SK-MEL-5 (cell line): Measurements from ENCODE around the gene NDRG3. TPM values are rescaled to one million over a fixed set of nuclear protein-coding genes. Genes with fewer than 3 reads are reported as not detected.
"Not testable (repeated sequence)": the region's sequence is repeated elsewhere in the genome, so short reads cannot be mapped to it uniquely, and the experiment has no call there.

Experiments
- DNase-seq: peaks from one replicate; pipeline ENCODE4 v3.0.0-alpha.2; 2016; ENCODE audit warnings: low read depth, low spot score
- in situ Hi-C: cut with HindIII; loops from 2 replicates; pipeline ENCODE4 v1.10.0; 2016; ENCODE audit warnings: low sequenced_read_pairs, high pct_unique_total_duplicates, low pct_unique_long_range_greater_than_20kb
- total RNA-seq: library from RNA; depleted of rRNA; stranded (reverse); fragments of >200 nt; shearing (Covaris generic); gene quantifications from 2 replicates; pipeline ENCODE4 v1.2.3, GENCODE V29; 2014

Gene NDRG3
- total RNA-seq, 1 experiment from 2014 or later: 19.7 TPM

- in situ Hi-C loops: no loop called here
- no peak for DNase-seq
Measured at GRCh38 chr20:36670665-36671357, 75.1 kb downstream of the NDRG3 start.

- DNase-seq: peak; percentile 44
- in situ Hi-C loops: no loop called here
Measured at GRCh38 chr20:36666181-36666740, 79.6 kb downstream of the NDRG3 start.

GRCh38 chr20:36663031-36663430 is 82.9 kb downstream of the NDRG3 start:
- in situ Hi-C loops: no loop called here
- DNase-seq: no peak

- in situ Hi-C loops: no loop called here
- DNase-seq: no peak
Measured at GRCh38 chr20:36658300-36658699, 87.6 kb downstream of the NDRG3 start.

DNA sequence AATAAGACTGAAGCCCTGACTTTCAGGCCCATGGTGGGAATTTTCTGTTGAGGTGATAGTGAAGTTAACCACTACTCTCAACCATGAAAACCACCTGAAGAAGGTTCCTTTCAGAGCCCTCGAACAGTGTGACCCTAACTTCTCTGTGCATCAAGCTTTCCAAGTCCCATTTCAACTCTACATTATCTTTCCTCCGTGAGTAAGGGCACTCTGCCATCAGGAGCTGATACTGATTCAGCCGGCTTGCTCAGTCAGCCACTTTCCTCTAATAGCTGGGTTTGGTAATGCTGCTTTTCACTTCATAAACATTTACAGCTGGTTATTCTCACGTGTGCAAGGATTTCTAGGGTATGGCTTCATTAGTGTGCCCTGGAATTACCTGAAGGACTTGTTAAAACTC is 89.2 kb downstream of the NDRG3 start:
- DNase-seq: no peak
- in situ Hi-C loops: no loop called here

GRCh38 chr20:36655004-36655403 is 90.9 kb downstream of the NDRG3 start:
- in situ Hi-C loops: no loop called here
- no peak for DNase-seq

DNA sequence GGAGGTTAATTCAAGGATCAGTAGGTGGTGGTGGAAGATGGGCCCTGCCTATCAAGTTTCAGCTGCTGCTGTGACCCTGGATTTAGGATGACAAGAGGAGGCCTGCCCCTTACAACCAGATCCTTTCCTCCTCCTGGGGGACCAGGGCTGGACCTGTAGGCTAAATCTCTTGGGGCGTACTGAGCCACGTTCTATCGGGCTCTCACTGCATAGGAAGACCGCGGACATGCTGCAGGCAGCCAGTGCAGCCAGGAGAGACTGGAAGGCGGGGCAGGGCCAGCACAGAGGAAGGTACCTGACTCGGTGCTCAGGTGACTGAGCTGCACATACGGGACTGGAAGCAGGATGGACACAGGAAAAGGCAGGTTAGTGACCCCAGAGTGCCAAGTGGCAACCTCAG is 91.4 kb downstream of the NDRG3 start:
- in situ Hi-C loops: no loop called here
- DNase-seq: no peak

DNA sequence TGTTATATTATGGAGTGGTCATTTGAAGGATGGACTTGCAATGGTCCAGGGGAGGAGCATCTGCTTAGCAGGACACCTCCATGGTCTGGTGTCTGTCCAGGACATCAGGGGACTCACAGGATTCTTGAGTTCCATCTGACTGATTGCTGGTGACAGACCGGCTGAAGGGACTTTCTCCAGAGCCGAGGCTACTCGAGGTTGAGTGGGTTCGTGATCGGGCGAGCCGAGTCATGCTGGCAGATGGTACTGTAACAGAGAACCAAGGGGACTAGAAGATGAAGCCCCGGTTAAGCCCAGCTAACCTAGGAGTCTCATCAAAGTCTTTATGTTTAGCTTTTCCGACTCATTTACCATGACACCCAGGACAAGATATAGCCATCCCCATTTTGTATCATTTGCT is 92.4 kb downstream of the NDRG3 start:
- in situ Hi-C loops: no loop called here

DNA sequence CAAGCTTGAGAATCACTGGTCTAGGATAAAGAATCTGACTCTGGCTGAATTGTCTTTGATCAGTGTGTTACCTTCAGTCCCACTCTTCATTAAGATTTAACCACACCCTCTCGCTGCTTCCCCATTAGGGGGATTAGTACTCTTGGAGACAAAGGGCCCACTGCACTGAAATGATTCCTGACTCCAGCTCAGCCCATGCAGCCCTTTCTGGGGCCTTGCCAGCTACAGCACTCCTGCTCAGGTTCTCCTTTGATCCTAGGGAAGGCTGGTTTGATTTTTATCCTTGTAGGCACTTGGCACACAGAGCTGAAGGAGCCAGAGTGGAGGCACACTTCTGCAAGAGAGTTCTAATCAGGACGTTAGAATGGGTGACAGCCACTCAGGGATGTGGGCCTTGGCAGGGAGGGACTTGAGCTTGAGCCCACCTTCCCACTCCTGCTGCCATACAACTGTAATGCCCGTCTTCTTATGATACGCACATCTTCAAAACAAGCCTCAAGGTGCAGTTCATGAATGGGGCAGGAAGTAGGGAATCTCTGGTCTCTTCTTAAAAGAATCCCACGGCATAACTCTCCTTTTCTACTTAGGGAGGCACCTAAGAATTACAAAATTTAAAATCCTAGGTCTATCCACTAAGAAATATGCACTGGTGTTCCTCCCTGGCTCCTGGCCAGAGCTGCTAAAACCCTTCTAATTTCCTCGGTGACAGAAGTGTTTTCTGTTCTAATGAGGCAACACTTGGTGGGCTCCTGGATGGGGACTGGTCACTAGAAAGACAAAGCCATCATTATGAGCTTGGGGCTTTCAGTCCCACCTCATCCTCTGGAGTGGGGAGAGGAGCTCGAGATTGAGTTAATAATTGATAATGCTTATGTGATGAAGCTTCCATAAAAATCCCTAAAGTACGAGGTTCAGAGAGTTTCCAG is 98.4 kb downstream of the NDRG3 start:
- in situ Hi-C loops: no loop called here
- no peak for DNase-seq

More for the DNA sequence above, 92.4 kb downstream of the NDRG3 start:
- no peak for DNase-seq

DNA sequence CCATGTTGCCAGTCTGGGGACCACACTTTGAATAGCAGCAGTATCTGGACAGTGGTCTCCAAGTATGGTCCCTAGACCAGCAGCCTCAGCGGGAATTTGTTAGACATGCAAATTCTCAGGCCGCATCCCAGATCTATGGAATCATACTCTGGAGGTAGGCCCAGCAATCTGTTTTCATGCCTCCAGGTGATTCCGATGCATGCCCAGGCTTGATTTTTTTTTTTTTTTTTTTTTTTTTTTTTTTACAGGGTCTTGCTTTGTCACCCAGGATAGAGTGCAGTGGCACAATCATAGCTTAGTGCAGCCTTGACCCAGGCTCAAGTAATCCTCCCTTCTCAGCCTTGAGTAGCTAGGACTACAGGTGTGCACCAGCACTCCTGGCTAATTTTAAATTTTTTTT is 99.2 kb downstream of the NDRG3 start:
- DNase-seq: no peak
- in situ Hi-C loops: no loop called here

- in situ Hi-C loops: no loop called here
- DNase-seq: no peak
Measured at GRCh38 chr20:36645998-36646397, 99.9 kb downstream of the NDRG3 start, which contains the start of gene SLA2. Gene SLA2, minus strand, starts transcription at chr20:36646196. Its CDS starts 4,861 bp downstream, at chr20:36641335.

GRCh38 chr20:36645353-36645752 is 100.5 kb downstream of the NDRG3 start:
- in situ Hi-C loops: no loop called here
- DNase-seq: no peak

- DNase-seq: no peak
- in situ Hi-C loops: no loop called here
Measured at GRCh38 chr20:36644706-36645095, 101.2 kb downstream of the NDRG3 start.

DNA sequence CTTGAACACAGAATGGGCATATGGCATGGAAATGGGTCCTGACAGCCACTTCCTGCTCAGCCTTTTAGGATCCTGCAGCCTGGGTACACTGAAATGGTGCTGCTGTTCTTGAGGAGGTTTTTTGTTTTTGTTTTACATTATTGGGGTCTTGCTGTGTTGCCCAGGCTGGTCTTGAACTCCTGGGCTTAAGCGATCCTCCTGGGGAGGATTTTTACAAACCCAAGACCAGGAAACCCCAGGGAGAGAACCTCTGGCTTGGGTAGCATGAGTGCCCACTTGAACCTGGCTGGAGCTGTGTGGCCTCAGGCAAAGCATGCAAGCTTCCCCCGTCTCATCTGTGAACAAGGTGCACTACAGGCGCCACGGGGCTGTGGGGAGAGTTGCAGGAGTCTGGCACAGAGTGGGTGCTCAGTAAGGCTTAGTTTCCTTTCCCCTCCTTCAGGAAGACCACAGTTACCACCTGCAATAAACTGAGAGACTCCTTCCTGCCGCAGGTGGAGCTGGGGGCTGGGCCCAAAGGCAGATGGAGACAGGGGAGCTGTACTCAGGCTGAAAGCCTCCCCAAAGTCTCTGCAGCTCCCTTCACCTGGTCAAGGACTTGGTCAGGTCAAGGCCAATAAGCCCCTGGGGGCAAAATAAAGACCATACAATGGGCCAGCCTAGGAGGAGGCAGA is 101.7 kb downstream of the NDRG3 start:
- DNase-seq: no peak
- in situ Hi-C loops: no loop called here

GRCh38 chr20:36642136-36642535 is 103.8 kb downstream of the NDRG3 start:
- in situ Hi-C loops: no loop called here
- DNase-seq: no peak

GRCh38 chr20:36641506-36641843 is 104.4 kb downstream of the NDRG3 start:
- in situ Hi-C loops: no loop called here
- no peak for DNase-seq

- in situ Hi-C loops: not testable (repeated sequence)
Measured at GRCh38 chr20:36638876-36639400, 107.0 kb downstream of the NDRG3 start.

GRCh38 chr20:36634342-36634741 is 111.5 kb downstream of the NDRG3 start:
- in situ Hi-C loops: no loop called here
- DNase-seq: no peak

More at GRCh38 chr20:36638876-36639400, 107.0 kb downstream of the NDRG3 start:
- not testable (repeated sequence) for DNase-seq
